Aorta (tissue), 5 donors: Measurements from ENCODE around the gene ANAPC15. TPM values are rescaled to one million over a fixed set of nuclear protein-coding genes. Genes with fewer than 3 reads are reported as not detected.
A peak's percentile ranks its signal among the peaks of the same experiment; 100 is the strongest.

Experiments
- ATAC-seq: fragments of 200-7000 bp; cut with Tn5 transposase; one replicate; pipeline ENCODE4 v1.9.1; 2022; ENCODE audit warnings: moderate library complexity; ENCODE audit not compliant: low FRiP score
- DNase-seq, 2 donors: peaks; one replicate each; pipeline ENCODE4 v3.0.0-alpha.2; 2020
- H3K27ac ChIP-seq, 2 donors: one replicate each; pipeline ENCODE4 v1.5.1; 2013; ENCODE audit warnings: low read length in 2 of 2, mild to moderate bottlenecking in 2 of 2, moderate library complexity in 2 of 2, control low read depth in 1 of 2, inconsistent platforms in 1 of 2, low read depth in 1 of 2
- H3K27me3 ChIP-seq, 2 donors: one replicate each; pipeline ENCODE4 v1.6.1; 2013; ENCODE audit warnings: control low read depth in 1 of 2, low read length in 1 of 2, mild to moderate bottlenecking in 1 of 2, moderate library complexity in 1 of 2; ENCODE audit not compliant: insufficient read depth in 2 of 2, control insufficient read depth in 1 of 2
- H3K36me3 ChIP-seq, 2 donors: one replicate each; pipeline ENCODE4 v1.6.1; 2013; ENCODE audit warnings: control low read depth in 1 of 2, low read length in 1 of 2, mild to moderate bottlenecking in 1 of 2; ENCODE audit not compliant: insufficient read depth in 2 of 2, control insufficient read depth in 1 of 2
- H3K4me1 ChIP-seq, 2 donors: one replicate each; pipeline ENCODE4 v1.6.1; 2013; ENCODE audit warnings: low read length in 2 of 2, control low read depth in 1 of 2, mild to moderate bottlenecking in 1 of 2, moderate library complexity in 1 of 2; ENCODE audit not compliant: insufficient read depth in 2 of 2, control insufficient read depth in 1 of 2
- H3K4me3 ChIP-seq, 2 donors: one replicate each; pipeline ENCODE4 v1.5.1; 2013; ENCODE audit warnings: low read length in 2 of 2, control low read depth in 1 of 2, mild to moderate bottlenecking in 1 of 2
- H3K9me3 ChIP-seq: one replicate; pipeline ENCODE4 v1.6.1; 2013; ENCODE audit warnings: mild to moderate bottlenecking, low read length; ENCODE audit not compliant: control insufficient read depth
- WGBS, 2 donors: extraction: QIAGEN DNeasy Blood & Tissue Kit; methylation state at CpG; one replicate each; pipeline ENCODE4 v1.1.7; 2013; 5-methylcytosine and 5-hydroxymethylcytosine counted together
- intact Hi-C, 2 donors: fragments of 100-400 bp; cut with DNase I; formaldehyde crosslinking; loops; one replicate each; pipeline versions ENCODE4 v1.14.2 to v1.15.0; 2022
- polyA plus RNA-seq, 2 donors: library from polyadenylated mRNA; stranded (reverse); fragments of 200-250 nt; gene quantifications; one replicate each; pipeline ENCODE4 v1.2.3, GENCODE V29; 2013
- total RNA-seq, 2 donors: library from RNA; stranded (reverse); fragmentation: NEBNext Ultra II Directional; extraction: Animal tissue kit (Norgen Biotek cat#: 25700); gene quantifications; one replicate each; pipeline ENCODE4 v1.2.1, GENCODE V29; 2021
- donor health status: healthy with polysubstance abuse.
- donor health status: Bipolar disorder and iron deficiency.
- donor health status: DM: no; HTN: no; CAD: no.
- donor health status: DM: no; HTN: no; CAD: no.
- donor health status: DM: yes; HTN: yes; CAD: no.

ANAPC15 gene
- total and polyA plus RNA-seq, 4 donors = 24.6 to 71.6 (median 36.6) TPM

DNA sequence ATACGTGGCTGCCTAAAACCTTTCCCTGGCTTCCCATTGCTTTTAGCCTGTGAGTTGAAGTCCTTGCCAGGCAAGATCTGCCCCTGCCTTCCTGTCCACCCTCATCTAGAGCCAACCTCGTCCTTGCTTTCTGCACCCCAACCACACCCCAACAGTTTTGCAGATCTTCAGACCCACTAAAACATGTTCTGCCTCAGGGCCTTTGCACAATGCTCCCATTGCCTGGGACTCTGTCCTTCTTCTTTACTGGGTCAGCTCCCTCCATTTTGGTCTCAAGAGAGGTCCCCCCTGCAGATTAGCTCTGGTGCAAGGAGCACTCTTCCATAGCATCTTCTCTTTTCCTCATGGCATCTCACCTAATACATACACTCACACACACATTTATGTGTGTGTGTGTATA is 8.4 kb upstream of the ANAPC15 start:
- DNase-seq (no peak), ATAC-seq (no peak)
- H3K27ac ChIP-seq = no peak overlapping the region
- no peaks in the 10 kb centered on the region for H3K9me3 ChIP-seq
- peaks cover 0 to 2% of the 10 kb centered on the region in 2 donors for H3K27me3 ChIP-seq
- 68 to 83% methylated on average over 2 of the region's 2 CpGs for WGBS, 2 donors
- no peaks in the 10 kb centered on the region for H3K4me1 ChIP-seq
- H3K4me3 ChIP-seq = no peak overlapping the region
- no peaks in the 10 kb centered on the region for H3K36me3 ChIP-seq
- intact Hi-C loops = no loop called here

DNA sequence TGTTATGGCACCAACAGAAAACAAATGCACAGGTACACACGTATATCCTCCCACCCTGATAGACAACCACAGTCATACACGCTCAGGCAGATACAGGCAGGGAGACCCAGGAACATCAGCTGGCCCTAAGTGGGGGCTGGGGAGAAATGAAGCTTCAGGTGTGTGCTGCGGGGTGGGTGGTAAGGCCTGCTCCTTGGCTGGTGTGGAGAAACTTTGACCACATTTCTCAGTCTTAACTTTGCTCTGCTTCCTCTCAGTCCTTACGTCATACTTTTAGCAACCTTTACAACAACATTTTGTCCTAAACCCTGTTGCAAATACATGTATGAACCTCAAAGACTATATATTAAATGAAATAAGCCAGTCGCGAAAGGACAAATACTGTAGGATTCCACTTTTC is 6.7 kb upstream of the ANAPC15 start:
- DNase-seq (no peak), ATAC-seq (no peak)
- Histone ChIP-seq H3K4me3 (no peak overlapping the region), H3K27ac (no peak overlapping the region), H3K36me3 (no peaks in the 10 kb centered on the region), H3K4me1 (no peaks in the 10 kb centered on the region), H3K9me3 (no peaks in the 10 kb centered on the region), H3K27me3 (peaks cover 0 to 2% of the 10 kb centered on the region in 2 donors)
- WGBS, 2 donors = 76 to 79% methylated on average over 6 of the region's 6 CpGs
- intact Hi-C loops = loop anchor here in 1 of 2 donors (10.0 kb wide), 1 partner anchor 116 kb away; no protein-coding TSS in a partner anchor

DNA sequence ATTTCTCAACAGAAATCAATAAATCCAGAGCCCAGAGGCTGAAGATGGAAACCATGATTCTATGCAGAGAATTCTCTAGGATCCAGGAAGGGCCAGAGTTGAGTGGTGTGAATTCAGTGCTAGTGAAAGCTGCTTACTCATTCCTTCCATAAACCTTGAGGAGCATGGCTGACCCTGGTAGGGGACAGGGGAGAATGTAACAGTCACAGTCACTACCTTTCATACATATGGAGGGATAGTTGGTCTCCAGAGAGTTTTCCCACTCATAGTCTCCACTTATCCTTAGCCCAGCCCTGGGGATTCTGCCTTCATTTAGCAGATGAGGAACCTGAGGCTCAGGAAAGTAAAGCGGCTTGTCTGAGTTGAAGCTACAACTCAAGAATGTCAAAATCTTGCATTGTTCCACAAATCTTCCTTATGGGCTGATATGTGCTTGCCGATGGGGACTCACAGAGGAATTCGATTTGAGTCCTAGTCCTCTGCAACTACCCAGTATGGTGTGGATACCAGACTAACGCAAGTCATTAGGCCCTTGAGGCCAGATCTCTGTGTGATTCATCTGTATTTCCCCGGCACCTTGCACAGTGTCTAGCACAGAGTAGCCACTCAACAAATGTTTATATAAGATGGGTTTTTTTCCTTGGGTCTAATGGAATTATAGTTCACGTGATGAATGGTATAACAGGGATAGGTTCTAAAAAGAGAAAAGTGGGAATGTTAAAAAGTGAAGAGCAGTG is 3.7 kb upstream of the ANAPC15 start:
- no peak overlapping the region for H3K27ac ChIP-seq
- no peak for ATAC-seq
- no peaks in the 10 kb centered on the region for H3K27me3 ChIP-seq
- H3K36me3 ChIP-seq = no peaks in the 10 kb centered on the region
- intact Hi-C loops = loop anchor here in 1 of 2 donors (10.0 kb wide), 1 partner anchor 119 kb away; no protein-coding TSS in a partner anchor
- WGBS, 2 donors = 91 to 93% methylated on average over 6 of the region's 6 CpGs
- no peak overlapping the region for H3K4me3 ChIP-seq
- H3K9me3 ChIP-seq = no peaks in the 10 kb centered on the region
- DNase-seq = no peak
- no peaks in the 10 kb centered on the region for H3K4me1 ChIP-seq

DNA sequence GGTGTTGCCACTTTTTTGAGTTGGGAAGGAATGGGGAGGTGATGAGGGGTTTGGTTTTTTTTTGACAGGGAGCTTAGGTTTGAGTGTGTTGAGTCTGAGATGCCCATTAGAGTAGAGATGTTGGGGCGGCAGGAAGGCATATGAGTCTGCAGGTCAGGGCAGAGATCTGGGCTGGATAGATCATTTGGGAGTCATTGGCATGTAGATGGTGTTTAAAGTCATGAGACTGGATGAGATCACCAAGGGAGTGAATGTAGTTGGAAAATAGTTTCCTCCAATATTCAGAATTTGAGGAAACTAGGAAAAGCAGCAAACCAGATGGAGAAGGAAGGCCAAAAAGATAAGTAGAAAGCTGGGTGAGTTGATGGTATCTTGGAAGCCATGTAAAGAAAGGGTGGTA is 2.1 kb upstream of the ANAPC15 start:
- ATAC-seq = no peak
- no peaks in the 10 kb centered on the region for H3K4me1 ChIP-seq
- no peaks in the 10 kb centered on the region for H3K36me3 ChIP-seq
- 97 to 100% methylated on average over 1 of the region's 1 CpG for WGBS, 2 donors
- no peak for DNase-seq
- no peak overlapping the region for H3K27ac ChIP-seq
- H3K4me3 ChIP-seq = no peak overlapping the region
- H3K9me3 ChIP-seq = no peaks in the 10 kb centered on the region
- H3K27me3 ChIP-seq = no peaks in the 10 kb centered on the region
- intact Hi-C loops = loop anchor here in 1 of 2 donors (10.0 kb wide), 1 partner anchor 120 kb away; no protein-coding TSS in a partner anchor

GRCh38 chr11:72112978-72113808 is 698 bp upstream of the ANAPC15 start:
- no peaks in the 10 kb centered on the region for H3K27me3 ChIP-seq
- 65% methylated on average over 9 of the region's 9 CpGs for WGBS, 2 donors
- H3K27ac ChIP-seq = peak overlapping the region in 1 of 2 donors; percentile 73
- intact Hi-C loops = loop anchor here (1.0 to 10.0 kb wide), 3 partner anchors 10 to 184 kb away; partner anchors contain the start of genes LAMTOR1 (in 1 of the 2), RNF121 (in 1 of the 2) and XNDC1N (in 1 of the 2)
- no peaks in the 10 kb centered on the region for H3K9me3 ChIP-seq
- no peaks in the 10 kb centered on the region for H3K36me3 ChIP-seq
- DNase-seq (no peak), ATAC-seq (no peak)
- H3K4me1 ChIP-seq = no peaks in the 10 kb centered on the region
- no peak overlapping the region for H3K4me3 ChIP-seq

GRCh38 chr11:72111300-72112142 is 974 bp downstream of the ANAPC15 start:
- H3K27ac ChIP-seq = peak overlapping the region; percentile 87 to 99
- ATAC-seq (no peak), DNase-seq (no peak)
- H3K9me3 ChIP-seq = no peaks in the 10 kb centered on the region
- 0 to 1% methylated on average over 10 of the region's 10 CpGs for WGBS, 2 donors
- H3K4me1 ChIP-seq = no peaks in the 10 kb centered on the region
- intact Hi-C loops = loop anchor here (1.0 to 10.0 kb wide), 3 partner anchors 8 to 183 kb away; partner anchors contain the start of genes LAMTOR1 (in 1 of the 2), RNF121 (in 1 of the 2) and XNDC1N (in 1 of the 2)
- peak overlapping the region; percentile 9 to 21 for H3K4me3 ChIP-seq
- H3K27me3 ChIP-seq = no peaks in the 10 kb centered on the region
- no peaks in the 10 kb centered on the region for H3K36me3 ChIP-seq

DNA sequence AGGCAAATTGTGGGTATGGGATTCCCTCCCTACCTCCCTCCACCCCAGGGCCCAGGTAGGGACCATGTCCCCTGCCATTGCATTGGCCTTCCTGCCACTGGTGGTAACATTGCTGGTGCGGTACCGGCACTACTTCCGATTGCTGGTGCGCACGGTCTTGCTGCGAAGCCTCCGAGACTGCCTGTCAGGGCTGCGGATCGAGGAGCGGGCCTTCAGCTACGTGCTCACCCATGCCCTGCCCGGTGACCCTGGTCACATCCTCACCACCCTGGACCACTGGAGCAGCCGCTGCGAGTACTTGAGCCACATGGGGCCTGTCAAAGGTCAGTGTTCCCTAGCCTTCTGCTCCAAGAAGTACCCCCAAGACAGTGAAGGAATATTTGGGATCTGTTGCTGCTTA is 6.6 kb downstream of the ANAPC15 start, which contains the start of gene TOMT:
Gene TOMT (plus strand): TSS at position 37 of the 400 bp plus-strand sequence. CDS start 28 bp downstream, at position 65.
- H3K27me3 ChIP-seq = no peaks in the 10 kb centered on the region
- 94 to 95% methylated on average over 14 of the region's 14 CpGs for WGBS, 2 donors
- H3K36me3 ChIP-seq = no peaks in the 10 kb centered on the region
- no peak for DNase-seq
- no peaks in the 10 kb centered on the region for H3K9me3 ChIP-seq
- intact Hi-C loops = no loop called here
- no peaks in the 10 kb centered on the region for H3K4me1 ChIP-seq
- ATAC-seq = no peak
- H3K27ac ChIP-seq = no peak within 1 kb of the TSS
- H3K4me3 ChIP-seq = no peak within 1 kb of the TSS

DNA sequence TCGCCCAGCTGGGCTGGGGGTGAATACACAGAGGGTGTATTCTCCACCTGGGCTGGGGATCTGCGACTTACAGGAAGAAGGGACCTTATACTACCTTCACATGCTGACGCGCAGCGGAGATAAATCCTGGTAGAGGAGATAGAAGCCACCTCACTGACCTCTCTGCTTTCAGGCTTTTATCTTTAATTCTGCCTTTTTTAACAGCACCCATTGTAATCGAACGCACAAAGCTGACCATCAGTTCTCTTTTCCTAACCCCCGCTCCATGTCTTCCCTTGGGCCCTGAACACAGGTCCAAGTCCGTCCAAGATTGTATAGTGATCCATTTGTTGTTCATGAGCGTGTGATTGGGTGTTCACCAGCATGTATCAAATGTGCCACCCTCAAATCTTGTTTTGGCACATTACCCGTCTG is 8.7 kb downstream of the ANAPC15 start:
- DNase-seq (no peak), ATAC-seq (no peak)
- H3K27me3 ChIP-seq = no peaks in the 10 kb centered on the region
- H3K36me3 ChIP-seq = no peaks in the 10 kb centered on the region
- H3K4me1 ChIP-seq = no peaks in the 10 kb centered on the region
- 75 to 79% methylated on average over 11 of the region's 11 CpGs for WGBS, 2 donors
- H3K4me3 ChIP-seq = no peak overlapping the region
- H3K9me3 ChIP-seq = no peaks in the 10 kb centered on the region
- peak overlapping the region; percentile 1 to 75 for H3K27ac ChIP-seq
- intact Hi-C loops = loop anchor here (1.0 to 2.0 kb wide), 3 partner anchors 9 to 23 kb away; partner anchors contain the start of genes ANAPC15 (in 1 of the 2), LRRC51 (in 1 of the 2) and NUMA1 (in 1 of the 2)
